H1 (cell line): ENCODE results near the gene L1TD1. TPM values are rescaled to one million over a fixed set of nuclear protein-coding genes. Genes with fewer than 3 reads are reported as not detected.

Experiments
- CTCF ChIA-PET: fragments of 300-600 bp; sonication (Branson Sonifier 250); formaldehyde crosslinking; loops from one replicate; lab custom pipeline; 2021; ENCODE audit not compliant: partially characterized antibody; lab: Charles Lee
- POLR2A ChIA-PET: fragments of 300-600 bp; sonication (Branson Sonifier 250); formaldehyde crosslinking; loops from one replicate; lab custom pipeline; 2021; ENCODE audit warnings: inconsistent platforms; ENCODE audit not compliant: partially characterized antibody; lab: Charles Lee
- DNase-seq, 2 experiments: peaks; one replicate each; pipeline versions ENCODE4 v3.0.0 to v3.0.0-alpha.2; 2010 to 2022; ENCODE audit warnings: low spot score in 2 of 2, low read depth in 1 of 2, mixed read lengths in 1 of 2
- FAIRE-seq: peaks from 2 replicates; lab custom pipeline; 2011; peaks lifted over from hg19 to GRCh38; lab: Jason Lieb, UNC
- H2AFZ ChIP-seq: 2 replicates; pipeline ENCODE4 v1.8.1; 2012; ENCODE audit warnings: low read length, inconsistent platforms
- H2AK5ac ChIP-seq: 2 replicates; pipeline ENCODE4 v1.6.1; 2013; ENCODE audit warnings: low read depth, low read length
- H2BK120ac ChIP-seq: replicated peaks from 2 replicates; pipeline ENCODE3; 2013; ENCODE audit warnings: low read depth, low read length, inconsistent platforms
- H2BK12ac ChIP-seq: 2 replicates; pipeline ENCODE4 v1.6.1; 2013; ENCODE audit warnings: low read depth, low read length
- H2BK15ac ChIP-seq: 2 replicates; pipeline ENCODE4 v1.6.1; 2013; ENCODE audit warnings: low read length
- H2BK20ac ChIP-seq: 2 replicates; pipeline ENCODE4 v1.6.1; 2013; ENCODE audit warnings: low read length
- H2BK5ac ChIP-seq: 2 replicates; pipeline ENCODE4 v1.6.1; 2013; ENCODE audit warnings: low read depth, low read length
- H3K14ac ChIP-seq: 2 replicates; pipeline ENCODE4 v1.6.1; 2013; ENCODE audit warnings: inconsistent platforms; ENCODE audit not compliant: insufficient read length
- H3K18ac ChIP-seq: 2 replicates; pipeline ENCODE4 v1.6.1; 2013; ENCODE audit warnings: low read length; ENCODE audit errors: extremely low read depth
- H3K23ac ChIP-seq: 2 replicates; pipeline ENCODE4 v1.6.1; 2013; ENCODE audit warnings: inconsistent platforms; ENCODE audit not compliant: insufficient read length
- H3K23me2 ChIP-seq: 2 replicates; pipeline ENCODE4 v1.6.1; 2013; ENCODE audit warnings: low read depth, low read length
- H3K27ac ChIP-seq: 2 replicates; pipeline ENCODE4 v1.6.1; 2011; ENCODE audit warnings: low read depth, low read length, inconsistent platforms
- H3K27me3 ChIP-seq, 4 experiments: replicated peaks in 1 of 4; 1 replicate in 1 of 4; 2 replicates in 3 of 4; pipeline versions ENCODE4 v1.6.1 to v1.8.1; 2011 to 2013; ENCODE audit warnings: low read length in 3 of 4, mild to moderate bottlenecking in 3 of 4, inconsistent platforms in 2 of 4, mixed read lengths in 2 of 4, moderate library complexity in 1 of 4; ENCODE audit not compliant: control insufficient read depth in 3 of 4, insufficient read depth in 3 of 4; ENCODE audit errors: extremely low read depth in 1 of 4
- H3K36me3 ChIP-seq, 4 experiments: 2 replicates each; pipeline versions ENCODE4 v1.6.1 to v1.8.1; 2011 to 2013; ENCODE audit warnings: mild to moderate bottlenecking in 4 of 4, low read length in 3 of 4, moderate library complexity in 2 of 4, control low read depth in 1 of 4, inconsistent platforms in 1 of 4; ENCODE audit not compliant: insufficient read depth in 4 of 4, control insufficient read depth in 2 of 4
- H3K4ac ChIP-seq: replicated peaks from 2 replicates; pipeline ENCODE3; 2013; ENCODE audit warnings: low read length, low read depth, mixed read lengths, inconsistent platforms; ENCODE audit not compliant: insufficient read length
- H3K4me1 ChIP-seq, 4 experiments: replicated peaks in 1 of 4; 1 replicate in 1 of 4; 2 replicates in 3 of 4; pipeline versions ENCODE4 v1.6.1 to v1.8.1; 2011 to 2013; ENCODE audit warnings: low read length in 3 of 4, inconsistent platforms in 2 of 4, mixed read lengths in 1 of 4; ENCODE audit not compliant: insufficient read depth in 4 of 4, control insufficient read depth in 3 of 4
- H3K4me2 ChIP-seq, 2 experiments: 2 replicates each; pipeline versions ENCODE4 v1.6.1 to v1.8.1; 2011 to 2013; ENCODE audit warnings: low read depth in 2 of 2, low read length in 2 of 2, control low read depth in 1 of 2, inconsistent platforms in 1 of 2, mild to moderate bottlenecking in 1 of 2; ENCODE audit not compliant: insufficient read depth in 1 of 2
- H3K4me3 ChIP-seq, 4 experiments: fragments of 200-600, 300-600 bp in 1 of 4; sonication (generic), shearing (Covaris generic), sonication (Bioruptor Twin) in 1 of 4; 2 replicates each; pipeline versions ENCODE4 v1.5.1 to v1.8.1; 2011 to 2016; ENCODE audit warnings: low read length in 4 of 4, low read depth in 3 of 4, control low read depth in 2 of 4, inconsistent platforms in 2 of 4, mild to moderate bottlenecking in 2 of 4, mixed read lengths in 1 of 4, moderate library complexity in 1 of 4; ENCODE audit not compliant: insufficient read depth in 2 of 4; ENCODE audit errors: extremely low read depth in 1 of 4
- H3K56ac ChIP-seq: replicated peaks from 2 replicates; pipeline ENCODE3; 2013; ENCODE audit warnings: low read depth, mild to moderate bottlenecking, mixed read lengths, low read length, inconsistent platforms; ENCODE audit not compliant: insufficient read length
- H3K79me1 ChIP-seq: 2 replicates; pipeline ENCODE4 v1.6.1; 2013; ENCODE audit warnings: low read depth, low read length, control low read depth
- H3K79me2 ChIP-seq, 2 experiments: 2 replicates each; pipeline versions ENCODE4 v1.6.1 to v1.8.1; 2012 to 2013; ENCODE audit warnings: low read length in 2 of 2, mild to moderate bottlenecking in 2 of 2, inconsistent platforms in 1 of 2; ENCODE audit not compliant: insufficient read depth in 2 of 2, control insufficient read depth in 1 of 2
- H3K9ac ChIP-seq, 4 experiments: replicated peaks in 1 of 4; 1 replicate in 1 of 4; 2 replicates in 3 of 4; pipeline versions ENCODE4 v1.6.1 to v1.8.1; 2011 to 2013; ENCODE audit warnings: low read depth in 3 of 4, low read length in 3 of 4, control low read depth in 2 of 4, mild to moderate bottlenecking in 2 of 4, moderate library complexity in 2 of 4, inconsistent platforms in 1 of 4; ENCODE audit errors: extremely low read depth in 1 of 4
- H3K9me3 ChIP-seq, 2 experiments: 2 replicates each; pipeline versions ENCODE4 v1.6.1 to v1.8.1; 2012 to 2013; ENCODE audit warnings: mild to moderate bottlenecking in 2 of 2, moderate library complexity in 2 of 2, control low read depth in 1 of 2, inconsistent platforms in 1 of 2, low read depth in 1 of 2, low read length in 1 of 2, mixed read lengths in 1 of 2; ENCODE audit not compliant: insufficient read depth in 2 of 2
- H4K20me1 ChIP-seq, 2 experiments: replicated peaks in 1 of 2; 2 replicates each; pipeline versions ENCODE3 to v1.8.1; 2011 to 2013; ENCODE audit warnings: inconsistent platforms in 2 of 2, low read length in 2 of 2, mild to moderate bottlenecking in 1 of 2; ENCODE audit not compliant: insufficient read depth in 2 of 2, control insufficient read depth in 1 of 2
- H4K5ac ChIP-seq: 2 replicates; pipeline ENCODE4 v1.6.1; 2013; ENCODE audit warnings: low read length, low read depth, mixed read lengths, inconsistent platforms; ENCODE audit not compliant: insufficient read length
- H4K8ac ChIP-seq: 2 replicates; pipeline ENCODE4 v1.8.0; 2013; ENCODE audit warnings: mild to moderate bottlenecking, moderate library complexity, low read length, inconsistent platforms; ENCODE audit not compliant: insufficient read depth; ENCODE audit errors: extremely low read depth
- H4K91ac ChIP-seq: replicated peaks from 2 replicates; pipeline ENCODE3; 2013; ENCODE audit warnings: low read length, mixed read lengths, inconsistent platforms; ENCODE audit not compliant: insufficient read length
- BRCA1 ChIP-seq: IDR thresholded peaks from 2 replicates; pipeline ENCODE4 v1.6.1; 2012; ENCODE audit warnings: low read depth, low read length, improper control_type of control experiment
- CHD1 ChIP-seq: IDR thresholded peaks from 2 replicates; pipeline ENCODE4 v1.6.1; 2012; ENCODE audit warnings: low read depth, low read length, improper control_type of control experiment
- CHD2 ChIP-seq: IDR thresholded peaks from 2 replicates; pipeline ENCODE4 v1.6.1; 2012; ENCODE audit warnings: low read length, improper control_type of control experiment
- CTBP2 ChIP-seq: IDR thresholded peaks from 2 replicates; pipeline ENCODE4 v1.7.0; 2011; ENCODE audit warnings: borderline replicate concordance, mild to moderate bottlenecking, moderate library complexity, mixed read lengths, low read length; ENCODE audit not compliant: insufficient read depth, insufficient read length
- GTF2F1 ChIP-seq: IDR thresholded peaks from 2 replicates; pipeline ENCODE4 v1.6.1; 2012; ENCODE audit warnings: low read depth, low read length, improper control_type of control experiment, borderline replicate concordance
- HDAC2 ChIP-seq, 2 experiments: fragments of 300-600 bp in 1 of 2; sonication (generic) in 1 of 2; IDR thresholded peaks; 2 replicates each; pipeline ENCODE4 v1.6.1; 2011 to 2012; ENCODE audit warnings: low read depth in 2 of 2, low read length in 2 of 2, mild to moderate bottlenecking in 2 of 2, moderate library complexity in 2 of 2, borderline replicate concordance in 1 of 2, inconsistent platforms in 1 of 2
- KDM4A ChIP-seq: IDR thresholded peaks from one replicate; pipeline ENCODE4 v1.7.1; 2012; ENCODE audit warnings: low read depth, mild to moderate bottlenecking, moderate library complexity, low read length, inconsistent platforms; ENCODE audit not compliant: severe bottlenecking
- NANOG ChIP-seq: IDR thresholded peaks from 2 replicates; pipeline ENCODE4 v1.6.1; 2011; ENCODE audit warnings: low read length, low read depth, mild to moderate bottlenecking, inconsistent platforms; ENCODE audit not compliant: insufficient read depth, poor library complexity, severe bottlenecking
- POLR2AphosphoS5 ChIP-seq: IDR thresholded peaks from 2 replicates; pipeline ENCODE4 v1.6.1; 2011; ENCODE audit warnings: low read depth, low read length
- TAF7 ChIP-seq: optimal IDR thresholded peaks from 2 replicates; pipeline ENCODE3; 2011; ENCODE audit warnings: low read depth, mild to moderate bottlenecking, inconsistent platforms, low read length, moderate library complexity, borderline replicate concordance
- WGBS, 2 experiments: shearing (Covaris generic) in 1 of 2; methylation state at CpG; one replicate each; pipeline versions ENCODE4 v1.1.6 to v1.1.7; 2013 to 2015; ENCODE audit warnings: low lambda C conversion rate in 2 of 2, mixed read lengths in 2 of 2, inconsistent platforms in 1 of 2, low coverage in 1 of 2, missing lambda C conversion rate in 1 of 2; ENCODE audit not compliant: insufficient replicate concordance in 2 of 2, insufficient coverage in 1 of 2, insufficient read length in 1 of 2; ENCODE audit errors: extremely low coverage in 1 of 2, missing lambda C conversion rate in 1 of 2; 5-methylcytosine and 5-hydroxymethylcytosine counted together
- polyA plus RNA-seq, 7 experiments: library from polyadenylated mRNA; depleted of rRNA in 3 of 7; stranded (reverse) in 5 of 7; unstranded in 2 of 7; fragments of >200 nt in 5 of 7; fragments of 200-250 nt in 2 of 7; gene quantifications; 1 replicate in 5 of 7; 2 replicates in 1 of 7; 4 replicates in 1 of 7; pipeline versions ENCODE4 v1.2.1 to v1.2.3, GENCODE V29; 2011 to 2013; ENCODE audit warnings: missing spikeins in 2 of 7, mixed read lengths in 2 of 7
- total RNA-seq: library from RNA; stranded (reverse); fragmentation: NEBNext Ultra II Directional; extraction: Animal tissue kit (Norgen Biotek cat#: 25700); gene quantifications from 2 replicates; pipeline ENCODE4 v1.2.1, GENCODE V29; 2021
- TF ChIP-seq, protein P1 (sequence below), 3 experiments: IDR thresholded peaks; 1 replicate in 2 of 3; 2 replicates in 1 of 3; pipeline versions ENCODE4 v1.5.1 to v1.6.1; 2011; ENCODE audit warnings: low read length in 3 of 3, mild to moderate bottlenecking in 3 of 3, inconsistent platforms in 2 of 3, low read depth in 1 of 3, moderate library complexity in 1 of 3; ENCODE audit not compliant: insufficient read depth in 1 of 3; ENCODE audit errors: control extremely low read depth in 1 of 3

The L1TD1 gene
- total and polyA plus RNA-seq, 2 of the 8 experiments (the other 6 are each of a cell fraction or from before 2014, with no cell fraction given): 35.3 to 441 TPM

DNA sequence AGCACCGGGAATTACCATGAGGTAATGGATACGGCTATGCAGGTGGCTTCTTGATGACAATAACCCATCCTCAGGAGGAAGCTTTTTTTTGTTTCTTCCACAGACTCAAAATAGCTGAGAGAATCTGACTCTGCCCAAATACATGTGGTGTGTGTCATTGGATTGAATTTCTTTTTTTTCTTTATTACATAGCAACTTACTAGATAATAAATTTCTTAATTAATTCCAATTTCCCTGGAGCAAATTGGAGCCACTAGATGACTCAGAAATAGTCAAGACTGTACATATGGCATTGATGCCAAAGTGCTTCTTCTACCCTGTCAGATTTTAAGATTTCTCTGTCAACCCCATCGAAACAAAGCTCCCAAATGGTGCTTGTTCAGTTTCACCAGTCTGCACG lies 42.7 kb downstream of the L1TD1 start:
- Histone ChIP-seq H3K9ac (no peak overlapping the region), H4K8ac (no peak overlapping the region), H3K18ac (no peak overlapping the region), H3K27ac (no peak overlapping the region), H3K27me3 (no peaks in the 10 kb centered on the region), H4K20me1 (no peaks in the 10 kb centered on the region), H3K56ac (no peak overlapping the region), H2AFZ (no peak overlapping the region), H3K9me3 (no peaks in the 10 kb centered on the region), H3K79me2 (no peaks in the 10 kb centered on the region), H2BK120ac (no peak overlapping the region), H2BK12ac (no peak overlapping the region), H3K4me2 (no peak overlapping the region), H4K91ac (no peak overlapping the region), H4K5ac (no peak overlapping the region), H3K23me2 (no peaks in the 10 kb centered on the region), H3K14ac (no peak overlapping the region), H3K4me3 (no peak overlapping the region), H3K4me1 (peaks cover 2 to 13% (median 6%) of the 10 kb centered on the region in 4 experiments)
- WGBS, 2 experiments: 84% methylated on average over 4 of the region's 4 CpGs; no CpG with 5 or more reads in 1 of the 2 experiments
- POLR2A ChIA-PET: interaction anchor here (0.7 to 1.6 kb wide), 8 partner anchors 9 to 81 kb away, joined by 3 to 7 read pairs (median 4); no protein-coding TSS in a partner anchor
- DNase-seq: no peak
- no peak for TF ChIP-seq TAF7
- TF ChIP-seq CTBP2: no peak
- TF ChIP-seq, protein P1, sequence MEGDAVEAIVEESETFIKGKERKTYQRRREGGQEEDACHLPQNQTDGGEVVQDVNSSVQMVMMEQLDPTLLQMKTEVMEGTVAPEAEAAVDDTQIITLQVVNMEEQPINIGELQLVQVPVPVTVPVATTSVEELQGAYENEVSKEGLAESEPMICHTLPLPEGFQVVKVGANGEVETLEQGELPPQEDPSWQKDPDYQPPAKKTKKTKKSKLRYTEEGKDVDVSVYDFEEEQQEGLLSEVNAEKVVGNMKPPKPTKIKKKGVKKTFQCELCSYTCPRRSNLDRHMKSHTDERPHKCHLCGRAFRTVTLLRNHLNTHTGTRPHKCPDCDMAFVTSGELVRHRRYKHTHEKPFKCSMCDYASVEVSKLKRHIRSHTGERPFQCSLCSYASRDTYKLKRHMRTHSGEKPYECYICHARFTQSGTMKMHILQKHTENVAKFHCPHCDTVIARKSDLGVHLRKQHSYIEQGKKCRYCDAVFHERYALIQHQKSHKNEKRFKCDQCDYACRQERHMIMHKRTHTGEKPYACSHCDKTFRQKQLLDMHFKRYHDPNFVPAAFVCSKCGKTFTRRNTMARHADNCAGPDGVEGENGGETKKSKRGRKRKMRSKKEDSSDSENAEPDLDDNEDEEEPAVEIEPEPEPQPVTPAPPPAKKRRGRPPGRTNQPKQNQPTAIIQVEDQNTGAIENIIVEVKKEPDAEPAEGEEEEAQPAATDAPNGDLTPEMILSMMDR (IDR thresholded peaks at IDR 0.05; ENCODE audit: control extremely low read depth in 1 of 3, insufficient read depth in 1 of 3, low read depth in 1 of 3, low read length in 3 of 3): no peak
- TF ChIP-seq CHD2: no peak
- TF ChIP-seq GTF2F1: no peak
- TF ChIP-seq NANOG: no peak
- TF ChIP-seq KDM4A: no peak
- no peak for TF ChIP-seq POLR2AphosphoS5
- no peak for TF ChIP-seq HDAC2 (IDR thresholded peaks at IDR 0.05; ENCODE audit: borderline replicate concordance in 1 of 2, low read depth in 2 of 2, low read length in 2 of 2)
- TF ChIP-seq CHD1: no peak
- no peak for TF ChIP-seq BRCA1
- TF ChIP-seq, all 59 proteins: peak for 0
- H2AK5ac ChIP-seq: no peak overlapping the region
- no peaks in the 10 kb centered on the region for H3K79me1 ChIP-seq
- no peak overlapping the region for H2BK20ac ChIP-seq
- no peak for FAIRE-seq
- no peak overlapping the region for H3K4ac ChIP-seq
- CTCF ChIA-PET: interaction anchor here (0.7 to 1.7 kb wide), 9 partner anchors 8 to 144 kb away, joined by 3 to 6 read pairs (median 3); no protein-coding TSS in a partner anchor
- no peak overlapping the region for H2BK5ac ChIP-seq
- no peak overlapping the region for H3K23ac ChIP-seq
- H2BK15ac ChIP-seq: no peak overlapping the region
- no peaks in the 10 kb centered on the region for H3K36me3 ChIP-seq
